ENCODE results near the gene EDC4.
"Not testable (repeated sequence)": the region's sequence is repeated elsewhere in the genome, so short reads cannot be mapped to it uniquely, and the experiment has no call there.

EDC4 gene

GRCh38 chr16:67847064-67847861 lies 25.6 kb upstream of the EDC4 start, which contains the start of gene CENPT:
Gene CENPT (minus strand): TSS chr16:67847693. CDS start chr16:67833859, 13,834 bp downstream.
- DNase-seq: no peak

GRCh38 chr16:67848118-67848517 lies 24.7 kb upstream of the EDC4 start:
- no peak for DNase-seq

- DNase-seq: no peak
Observed at GRCh38 chr16:67853670-67854069, 19.2 kb upstream of the EDC4 start.

- DNase-seq: no peak
Observed at GRCh38 chr16:67855789-67856188, 17.1 kb upstream of the EDC4 start.

- DNase-seq: no peak
Observed at GRCh38 chr16:67856927-67857546, 15.8 kb upstream of the EDC4 start.

GRCh38 chr16:67857547-67858233 lies 15.2 kb upstream of the EDC4 start:
- DNase-seq: no peak

- no peak for DNase-seq
Observed at GRCh38 chr16:67858500-67858899, 14.4 kb upstream of the EDC4 start.

GRCh38 chr16:67860589-67861398 lies 12.1 kb upstream of the EDC4 start:
- DNase-seq: no peak

GRCh38 chr16:67861877-67862276 lies 11.0 kb upstream of the EDC4 start:
- no peak for DNase-seq

GRCh38 chr16:67862623-67863583 lies 9.9 kb upstream of the EDC4 start:
- DNase-seq: no peak

GRCh38 chr16:67864044-67864443 lies 8.8 kb upstream of the EDC4 start:
- not testable (repeated sequence) for DNase-seq

- no peak for DNase-seq
Observed at GRCh38 chr16:67864594-67864993, 8.3 kb upstream of the EDC4 start.

GRCh38 chr16:67865318-67865717 lies 7.5 kb upstream of the EDC4 start:
- DNase-seq: peak; percentile 14

- no peak for DNase-seq
Observed at GRCh38 chr16:67868290-67868689, 4.6 kb upstream of the EDC4 start.

- no peak for DNase-seq
Observed at GRCh38 chr16:67869653-67870052, 3.2 kb upstream of the EDC4 start.

GRCh38 chr16:67871256-67871655 lies 1.6 kb upstream of the EDC4 start:
- DNase-seq: no peak

- DNase-seq: no peak
Observed at GRCh38 chr16:67872131-67872630, 671 bp upstream of the EDC4 start.

GRCh38 chr16:67873435-67874370 lies 851 bp downstream of the EDC4 start:
- peak; percentile 33 for DNase-seq

- no peak for DNase-seq
Observed at GRCh38 chr16:67874372-67874771, 1.5 kb downstream of the EDC4 start.

GRCh38 chr16:67877064-67877463 lies 4.2 kb downstream of the EDC4 start:
- DNase-seq: no peak

Measured in NCI-H1092 treated with DMSO at 0.1 percent for 48 hours (cell line).